ENCODE results near the gene SSMEM1. TPM values are rescaled to one million over a fixed set of nuclear protein-coding genes. Genes with fewer than 3 reads are reported as not detected.
"Not testable (repeated sequence)": the region's sequence is repeated elsewhere in the genome, so short reads cannot be mapped to it uniquely, and the experiment has no call there.

The SSMEM1 gene, protein sequence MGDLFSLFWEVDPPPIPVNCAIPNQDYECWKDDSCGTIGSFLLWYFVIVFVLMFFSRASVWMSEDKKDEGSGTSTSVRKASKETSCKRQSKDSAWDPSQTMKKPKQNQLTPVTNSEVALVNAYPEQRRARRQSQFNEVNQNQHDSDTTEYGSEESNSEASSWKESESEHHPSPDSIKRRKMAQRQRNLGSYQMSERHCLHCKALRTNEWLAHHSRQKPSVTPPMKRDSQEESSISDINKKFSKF
- not detected in 2 replicates for total RNA-seq (2014; rRNA removed; shearing (Covaris generic))
- polyA plus RNA-seq (2015; cell fraction: cytosol; rRNA removed): 0.08 and 0.11 TPM in 2 replicates
- not detected in 2 replicates for polyA plus RNA-seq (2015; cell fraction: nucleus; rRNA removed)

DNA sequence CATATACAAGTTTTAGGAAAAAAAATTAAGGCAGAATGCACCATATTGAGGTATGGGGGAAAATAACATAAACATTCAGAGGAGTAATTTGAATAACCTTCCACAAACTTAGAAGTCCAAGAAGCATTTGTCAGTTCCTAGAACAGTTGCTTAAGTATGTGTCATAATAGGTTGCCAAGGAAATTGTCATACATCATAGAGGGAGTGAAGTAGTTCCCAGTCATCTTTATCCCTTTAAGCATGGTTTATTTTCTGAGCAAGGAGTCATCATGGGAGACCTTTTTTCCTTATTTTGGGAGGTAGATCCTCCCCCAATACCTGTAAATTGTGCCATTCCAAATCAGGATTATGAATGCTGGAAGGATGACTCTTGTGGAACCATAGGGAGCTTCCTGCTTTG, at the start of gene SSMEM1:
SSMEM1 (plus strand) TSS at position 219 of the 400 bp plus-strand sequence; CDS start at position 270, 51 bp downstream.
- DNase-seq (ENCODE audit: low read depth): peak; percentile 63

DNA sequence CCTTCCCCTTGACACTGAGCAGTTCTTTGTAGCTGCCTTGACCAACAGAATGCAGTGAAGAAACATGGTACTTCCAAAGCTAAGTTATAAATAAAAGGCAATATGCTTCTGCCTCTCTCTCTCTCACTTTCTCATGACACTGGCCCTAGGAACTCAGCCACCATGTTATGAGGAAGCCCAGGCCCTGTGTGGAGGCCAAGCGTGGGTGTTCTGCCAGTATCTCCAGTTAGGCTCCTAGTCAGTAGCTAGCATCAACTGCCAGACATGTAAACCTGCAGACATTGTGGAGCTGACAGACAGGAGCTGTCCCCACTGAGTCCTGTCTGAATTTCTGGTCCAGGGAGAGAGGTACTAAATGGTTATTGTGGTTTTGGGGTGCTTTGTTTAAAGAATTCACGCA, 47.6 kb upstream of the SSMEM1 start:
- DNase-seq (ENCODE audit: low read depth): no peak

DNA sequence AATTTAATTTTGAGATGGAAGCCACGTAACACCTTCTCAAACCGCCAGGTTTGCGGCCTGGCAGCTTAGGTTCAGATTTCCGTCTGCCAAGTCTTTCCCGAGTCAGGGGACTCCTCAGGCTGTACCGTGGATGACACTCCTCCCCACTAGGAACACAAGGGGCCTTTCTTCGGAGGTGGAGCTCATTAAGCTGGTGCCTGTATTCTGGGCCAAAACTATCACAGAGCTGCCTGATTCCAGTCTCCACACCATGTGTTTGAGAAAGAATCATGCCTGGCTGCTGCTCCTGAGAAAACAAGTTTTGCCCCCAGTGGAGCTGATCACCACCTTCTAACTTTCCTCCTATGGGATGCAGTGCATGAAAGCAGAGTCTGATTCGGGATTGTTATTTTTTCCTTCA, 47.2 kb upstream of the SSMEM1 start:
- DNase-seq (ENCODE audit: low read depth): no peak

DNA sequence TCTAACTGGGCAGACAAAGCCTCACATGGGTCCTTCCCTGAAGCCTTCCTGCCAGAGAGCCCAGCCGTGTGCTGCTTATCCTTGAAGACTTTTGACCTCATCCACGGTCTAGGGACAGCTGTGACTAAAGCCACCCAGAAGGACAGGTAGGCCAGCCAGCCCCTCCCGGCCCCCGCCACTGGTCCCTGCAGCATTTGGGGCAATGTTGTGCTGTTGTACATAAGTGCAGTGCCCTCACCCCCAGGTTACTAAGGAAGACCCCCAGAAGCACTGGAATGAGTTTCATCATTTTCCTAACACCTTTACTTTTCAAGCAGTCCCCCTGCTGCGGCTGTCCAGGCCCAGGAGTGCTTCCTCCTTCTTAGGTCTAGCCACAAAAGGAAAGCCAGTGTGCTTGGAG, 45.5 kb upstream of the SSMEM1 start:
- DNase-seq (ENCODE audit: low read depth): no peak

DNA sequence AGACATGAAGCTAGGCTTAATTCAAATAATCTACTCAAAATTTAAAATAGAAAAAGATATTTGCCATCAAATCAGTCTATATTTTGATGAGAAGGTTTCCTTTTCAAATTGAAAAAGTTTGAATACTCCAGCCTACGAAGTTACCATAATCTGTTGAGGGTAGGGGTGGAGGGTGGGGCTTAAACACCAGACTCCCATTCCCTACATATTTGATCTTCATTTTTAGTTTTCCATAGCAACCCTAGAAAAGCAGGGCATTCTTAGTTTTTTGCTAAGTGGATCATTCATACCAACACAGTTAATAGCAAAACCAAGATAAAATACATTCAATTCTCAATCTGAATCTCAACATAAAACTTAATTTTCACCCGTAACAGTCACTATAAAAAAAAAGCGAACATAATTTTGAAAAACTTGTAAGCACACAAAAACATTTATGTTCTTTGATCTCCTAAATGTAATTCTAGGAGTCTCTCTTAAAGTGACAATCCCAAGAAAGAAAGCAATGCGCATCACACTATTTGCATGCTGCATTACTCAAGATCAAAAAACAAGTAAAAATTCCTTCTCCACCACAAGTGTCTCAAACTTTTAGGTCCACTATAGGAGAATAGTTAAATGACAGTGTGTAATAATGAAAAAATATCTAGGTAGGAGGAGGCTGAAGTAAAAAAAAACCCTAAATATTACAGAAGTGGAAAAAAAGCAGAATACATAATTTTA, 33.3 kb upstream of the SSMEM1 start:
- DNase-seq (ENCODE audit: low read depth): no peak

DNA sequence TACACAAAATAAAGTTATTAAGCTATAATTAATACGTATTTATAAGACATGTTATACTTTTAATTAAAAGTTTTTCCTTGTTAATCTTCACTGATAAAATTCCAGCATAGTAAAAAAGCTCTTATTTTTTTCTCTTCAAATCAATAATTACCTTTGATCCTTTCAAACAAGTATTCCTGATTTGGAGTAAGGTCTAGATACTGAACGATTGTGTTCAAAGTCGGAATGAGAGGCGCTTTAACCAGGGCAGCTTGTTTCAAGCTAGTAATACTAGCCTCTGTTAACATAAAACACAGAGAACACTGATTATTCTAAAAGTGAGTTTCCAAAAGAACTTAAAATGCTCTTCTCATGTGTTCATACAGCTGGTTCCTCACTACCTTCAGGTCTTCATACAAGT, 29.4 kb upstream of the SSMEM1 start:
- DNase-seq (ENCODE audit: low read depth): no peak

DNA sequence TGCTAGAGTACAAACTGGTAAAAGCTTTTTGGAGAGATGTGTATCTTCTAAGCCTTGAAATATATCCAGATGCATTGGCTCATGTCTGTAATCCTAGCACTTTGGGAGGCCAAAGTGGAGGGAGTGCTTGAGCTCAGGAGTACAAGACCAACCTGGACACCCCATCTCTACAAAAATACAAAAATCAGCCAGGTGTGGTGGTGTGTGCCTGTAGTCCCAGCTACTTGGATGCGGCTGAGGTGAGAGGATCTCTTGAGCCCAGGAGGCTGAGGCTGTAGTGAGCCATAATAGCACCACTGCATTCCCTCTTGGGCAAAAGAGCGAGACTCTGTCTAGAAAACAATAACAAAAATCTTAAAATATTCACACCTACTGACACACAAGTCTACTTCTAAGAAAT, 28.0 kb upstream of the SSMEM1 start:
- DNase-seq (ENCODE audit: low read depth): no peak

DNA sequence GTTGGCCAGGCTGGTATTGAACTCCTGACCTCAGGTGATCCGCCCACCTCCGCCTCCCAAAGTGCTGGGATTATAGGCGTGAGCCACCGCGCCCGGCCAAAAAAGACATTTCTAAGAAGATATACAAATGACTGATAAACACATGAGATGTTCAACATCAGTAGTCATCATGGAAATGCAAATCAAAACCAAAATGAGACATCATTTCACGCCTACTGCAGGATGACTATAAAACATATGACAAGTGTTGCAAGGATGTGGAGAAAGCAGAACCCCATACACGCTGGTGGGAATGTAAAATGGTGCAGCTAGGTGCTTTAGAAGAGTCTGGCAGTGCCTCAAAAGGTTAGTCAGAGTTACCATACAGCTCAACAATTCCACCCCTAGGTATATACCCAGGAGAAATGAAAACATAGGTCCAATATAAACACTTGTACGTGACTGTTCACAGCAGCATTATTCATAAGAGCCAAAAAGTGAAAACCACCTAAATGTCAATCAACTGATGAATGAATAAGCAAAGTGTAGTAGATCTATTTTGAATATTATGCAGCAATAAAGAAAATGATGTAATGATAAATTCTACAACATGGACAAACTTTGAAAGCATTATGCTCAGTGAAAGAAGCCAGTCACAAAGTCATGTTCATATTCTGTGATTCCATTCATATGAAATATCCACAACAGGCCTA, 26.9 kb upstream of the SSMEM1 start:
- DNase-seq (ENCODE audit: low read depth): peak; percentile 26

DNA sequence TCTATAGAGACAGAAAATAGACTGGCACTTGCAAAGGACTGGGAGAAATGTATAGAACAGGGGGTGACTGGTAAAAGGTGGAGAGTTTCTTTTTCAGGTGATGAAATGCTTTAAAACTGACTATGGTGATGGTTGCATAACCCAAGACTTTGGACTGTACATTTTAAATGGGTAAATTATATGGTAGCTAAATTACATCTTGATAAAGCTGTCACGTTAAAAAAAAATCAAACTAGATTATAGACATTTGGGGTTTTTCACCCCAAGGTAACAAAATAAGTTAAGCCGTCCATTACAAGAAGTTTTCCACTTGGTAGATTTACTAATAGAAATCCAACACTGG, 26.4 kb upstream of the SSMEM1 start:
- no peak for DNase-seq (ENCODE audit: low read depth)

DNA sequence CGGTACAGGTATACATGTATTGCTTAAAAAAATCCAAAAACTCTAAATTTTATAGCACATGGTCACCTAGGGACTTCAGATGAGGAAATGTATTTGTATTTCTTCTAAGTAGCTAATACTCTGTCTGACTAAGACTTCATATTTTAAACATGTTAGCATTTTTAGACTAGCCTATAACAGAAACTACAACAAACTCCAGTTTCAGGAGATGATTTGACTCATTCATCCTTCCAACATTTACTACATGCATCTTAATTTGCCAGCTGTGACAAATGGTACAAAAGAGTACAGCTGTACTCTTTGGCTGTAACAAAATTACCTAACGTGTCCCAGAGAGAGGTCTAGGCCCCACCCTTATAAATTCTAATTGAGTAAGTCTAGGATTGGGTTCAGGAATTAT, 24.7 kb upstream of the SSMEM1 start:
- DNase-seq (ENCODE audit: low read depth): no peak

DNA sequence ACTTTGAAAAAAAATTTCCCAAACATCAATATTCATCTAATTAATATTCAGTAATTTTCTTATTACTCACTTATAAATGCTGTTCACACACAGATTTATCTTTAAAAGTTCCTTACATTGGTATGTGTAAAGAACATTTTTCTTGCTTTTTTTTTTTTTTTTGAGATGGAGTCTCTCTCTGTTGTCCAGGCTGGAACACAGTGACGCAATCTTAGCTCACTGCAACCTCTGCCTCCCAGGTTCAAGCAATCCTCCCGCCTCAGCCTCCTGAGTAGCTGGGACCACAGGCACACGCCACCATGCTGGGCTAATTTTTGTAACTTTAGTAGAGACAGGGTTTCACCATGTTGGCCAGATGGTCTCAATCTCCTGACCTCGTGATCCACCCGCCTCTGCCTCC, 23.3 kb upstream of the SSMEM1 start:
- DNase-seq (ENCODE audit: low read depth): not testable (repeated sequence)

DNA sequence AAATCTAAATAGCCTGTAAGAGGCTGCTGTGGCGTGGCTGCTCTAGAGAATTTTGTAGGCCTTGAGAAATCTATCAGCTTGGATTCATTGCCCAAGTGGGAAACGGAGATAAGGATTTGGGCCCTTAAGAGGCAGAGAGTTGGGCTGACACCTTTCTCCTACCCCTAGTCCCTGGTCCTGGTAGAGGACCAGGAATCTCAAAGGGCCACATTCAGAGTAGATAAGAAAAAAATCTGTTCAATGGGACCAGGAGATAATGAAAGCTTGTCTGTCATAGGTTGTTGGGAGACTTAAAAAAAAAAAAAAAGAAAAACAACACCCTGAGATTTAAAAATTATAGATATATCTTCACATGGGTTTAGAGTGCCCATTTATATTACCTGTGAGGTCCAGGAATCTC, 20.3 kb upstream of the SSMEM1 start:
- no peak for DNase-seq (ENCODE audit: low read depth)

DNA sequence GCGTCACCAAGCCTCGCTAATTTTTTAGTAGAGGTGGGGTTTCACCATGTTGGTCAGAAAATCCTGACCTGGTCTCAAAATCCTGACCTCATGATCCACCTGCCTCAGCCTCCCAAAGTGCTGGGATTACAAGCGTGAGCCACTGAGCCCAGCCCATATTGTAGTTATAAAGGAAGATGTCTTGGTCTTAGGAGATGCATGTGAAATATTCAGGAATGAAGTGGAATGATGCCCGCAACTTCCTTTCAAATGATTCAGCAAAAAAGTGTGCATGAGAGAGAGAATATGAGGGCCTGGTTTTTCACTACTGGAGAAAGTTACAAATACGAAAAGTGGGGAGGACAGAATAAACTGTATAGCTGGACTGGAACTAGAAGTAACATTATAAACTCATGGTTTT, 18.3 kb upstream of the SSMEM1 start:
- peak; percentile 13 for DNase-seq (ENCODE audit: low read depth)

DNA sequence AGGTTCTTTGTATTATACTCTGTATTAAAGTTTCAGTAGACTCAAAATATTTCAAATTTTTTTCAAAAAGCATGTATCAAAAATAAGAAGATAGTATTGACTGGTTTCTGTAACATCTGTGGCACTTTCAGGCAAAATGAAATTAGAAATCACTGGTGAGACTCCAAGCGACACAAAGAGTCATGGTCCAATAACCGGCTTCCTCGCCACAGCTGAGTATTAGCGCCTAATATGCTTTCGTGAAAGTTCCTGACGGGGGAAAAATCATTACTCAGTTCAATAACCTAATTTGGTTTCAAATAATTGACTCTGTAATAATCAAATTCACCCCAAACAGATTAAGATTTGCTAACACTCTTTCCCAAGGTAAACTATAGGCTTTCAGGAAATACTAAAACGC, 15.9 kb upstream of the SSMEM1 start:
- no peak for DNase-seq (ENCODE audit: low read depth)

DNA sequence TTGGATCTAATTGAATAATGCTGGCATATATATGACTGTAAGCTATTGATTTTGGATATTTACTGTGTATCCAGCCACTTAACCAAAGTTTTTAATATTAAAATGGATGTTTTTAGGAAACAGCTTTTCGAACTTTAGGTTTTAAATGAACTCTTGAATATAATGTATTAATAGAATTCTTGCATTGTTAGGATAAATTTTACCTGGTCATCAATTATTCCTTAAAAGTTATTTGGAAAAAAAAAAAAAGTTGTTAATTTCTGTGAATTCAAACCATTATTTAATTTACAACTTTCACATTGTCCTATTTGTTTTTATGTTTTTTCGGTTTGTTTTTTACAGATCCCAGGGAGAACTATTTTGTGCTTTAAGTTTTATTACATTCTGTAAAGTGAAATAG, 12.3 kb upstream of the SSMEM1 start:
- DNase-seq (ENCODE audit: low read depth): no peak

DNA sequence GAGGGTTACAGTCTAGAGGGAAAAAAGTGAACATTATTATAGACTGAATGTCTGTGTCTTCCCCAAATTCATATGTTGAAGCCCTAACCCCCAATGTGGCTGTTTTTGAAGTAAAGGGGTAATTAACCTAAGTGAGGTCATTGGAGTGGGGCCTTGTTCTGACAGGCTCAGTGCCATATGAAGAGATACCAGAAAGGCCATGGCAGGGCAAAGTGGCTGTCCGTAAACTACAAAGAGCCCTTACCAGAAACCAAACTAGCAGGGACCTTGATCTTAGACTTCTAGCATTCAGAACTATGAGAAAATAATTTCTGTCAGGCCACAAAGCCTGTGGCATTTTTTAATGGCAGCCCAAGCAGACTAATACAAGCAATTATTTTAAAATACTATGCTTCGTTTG, 11.2 kb upstream of the SSMEM1 start:
- DNase-seq (ENCODE audit: low read depth): no peak

DNA sequence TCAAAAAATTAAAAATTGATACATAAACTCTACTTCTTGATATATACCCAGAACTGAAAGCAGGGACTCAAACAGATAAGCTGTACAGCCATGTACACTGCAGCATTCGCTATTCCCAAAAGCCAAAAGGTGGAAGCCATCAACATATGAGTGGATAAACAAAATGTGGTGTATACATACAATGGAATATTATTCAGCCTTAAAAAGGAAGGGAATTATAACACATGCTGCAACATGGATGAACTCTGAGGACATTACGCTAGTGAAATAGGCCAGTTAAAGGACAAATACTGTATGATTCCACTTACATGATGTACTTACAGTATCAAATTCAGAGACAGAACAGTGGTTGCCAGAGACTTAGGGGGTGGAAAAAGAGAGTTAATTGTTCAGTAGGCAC, 10.6 kb upstream of the SSMEM1 start:
- no peak for DNase-seq (ENCODE audit: low read depth)

DNA sequence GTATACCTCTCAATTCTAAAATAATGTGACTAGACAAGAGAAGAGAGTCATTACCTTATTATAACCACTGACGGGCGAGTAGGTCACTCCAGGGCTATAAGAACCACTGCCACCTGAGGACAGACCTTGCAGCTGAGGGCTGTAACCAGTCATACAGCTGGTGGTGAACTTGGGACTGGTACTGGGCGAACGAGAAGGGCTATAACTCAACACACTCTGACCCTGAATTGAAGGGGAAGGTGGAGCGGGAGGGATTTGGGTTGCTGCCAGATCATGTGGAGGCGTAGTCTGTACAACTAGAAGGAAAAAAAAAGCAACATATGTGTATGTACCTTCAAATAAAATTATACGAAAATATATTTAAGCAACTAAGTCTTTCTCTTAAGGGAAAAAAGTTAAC, 5.9 kb upstream of the SSMEM1 start:
- DNase-seq (ENCODE audit: low read depth): no peak

DNA sequence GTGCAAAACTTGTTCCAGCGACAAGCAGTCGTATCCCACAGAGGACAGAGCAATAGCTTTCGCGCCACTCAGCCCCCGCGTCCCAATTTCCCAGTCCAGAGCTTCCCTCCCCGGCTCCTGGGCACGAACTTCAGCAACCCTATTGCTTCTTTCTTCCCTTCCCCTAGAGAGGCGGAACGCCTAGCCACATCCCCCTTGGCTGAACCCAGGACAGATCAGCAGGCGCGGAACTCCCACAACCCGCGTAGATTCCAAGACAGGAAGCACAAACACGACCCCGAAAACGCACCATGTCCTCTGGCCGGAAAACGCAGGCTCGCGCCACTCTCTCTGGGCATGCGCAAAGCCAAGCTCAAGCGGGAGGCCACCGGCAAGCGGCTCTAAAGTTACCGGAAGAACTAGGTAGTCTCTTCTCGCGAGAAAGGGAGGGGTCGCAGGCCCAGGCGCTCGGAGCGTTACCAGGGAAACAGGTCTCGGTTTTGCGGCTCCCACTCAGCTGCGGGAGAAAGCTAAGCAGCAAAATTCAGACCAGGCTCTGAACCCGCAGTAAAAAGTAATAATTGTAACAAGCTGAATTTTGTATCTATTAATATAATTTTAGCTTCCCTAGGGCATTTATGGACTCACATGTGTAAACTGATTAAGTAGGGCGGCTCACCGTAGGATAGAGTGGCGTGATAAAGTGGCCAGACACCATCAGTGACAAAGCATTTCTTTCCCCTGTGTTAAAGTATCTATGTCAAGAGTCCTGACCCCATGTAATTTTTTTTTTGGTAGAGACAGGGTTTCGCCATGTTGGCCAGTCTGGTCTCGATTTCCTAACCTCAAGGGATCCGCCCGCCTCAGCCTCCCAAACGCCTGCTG, 2.3 kb upstream of the SSMEM1 start, which contains the start of gene TMEM209:
TMEM209 (minus strand) TSS at position 323 of the 864 bp plus-strand sequence; CDS start at position 292, 31 bp downstream.
- peak; percentile 96 for DNase-seq (ENCODE audit: low read depth)

DNA sequence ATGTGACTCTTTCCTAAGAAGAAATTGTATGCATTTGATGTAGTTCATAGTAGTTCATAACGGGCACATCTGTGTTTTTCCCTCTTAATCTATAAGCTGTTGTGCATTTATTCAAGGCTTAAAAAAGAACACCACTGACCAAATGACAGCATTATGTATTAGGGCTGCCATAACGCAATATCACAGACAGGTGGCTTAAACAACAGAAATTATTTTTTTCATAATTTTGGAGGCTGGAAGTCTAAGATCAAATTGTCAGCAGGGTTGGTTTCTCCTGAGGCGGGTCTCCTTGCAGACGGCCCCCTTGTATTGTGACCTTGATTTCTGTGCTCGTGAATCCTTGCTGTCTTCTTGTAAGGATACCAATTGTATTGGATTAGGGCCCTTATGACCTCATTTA, 627 bp upstream of the SSMEM1 start:
- no peak for DNase-seq (ENCODE audit: low read depth)

DNA sequence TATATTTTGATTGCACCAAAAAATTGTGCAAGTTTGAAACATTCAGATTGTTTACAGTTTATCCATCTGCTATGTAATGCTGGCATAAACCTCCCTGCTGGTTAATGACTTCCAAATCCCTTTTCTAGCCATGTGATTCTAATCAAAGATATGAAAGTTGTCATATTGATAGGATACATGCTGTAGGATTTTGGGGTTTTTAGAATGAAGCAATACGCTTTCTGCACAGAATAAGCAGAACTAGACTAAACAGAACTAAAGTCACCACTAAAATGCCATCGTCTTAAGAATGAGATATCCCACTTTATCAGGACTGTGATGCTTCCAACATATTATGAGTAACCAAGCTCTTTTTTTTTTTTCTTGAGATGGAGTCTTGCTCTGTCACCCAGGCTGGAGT, 856 bp downstream of the SSMEM1 start:
- no peak for DNase-seq (ENCODE audit: low read depth)
